HuH-7 (cell line): ENCODE measurements around the gene ADAMTS2.

Source experiments
- DNase-seq: peaks from one replicate; pipeline ENCODE4 v3.0.0; 2011; ENCODE audit warnings: low spot score

The ADAMTS2 gene

GRCh38 chr5:179343719-179344430, 1.4 kb downstream of the ADAMTS2 start:
- no peak for DNase-seq

- no peak for DNase-seq
Measured at GRCh38 chr5:179343021-179343718, 2.1 kb downstream of the ADAMTS2 start.

GRCh38 chr5:179342577-179342976, 2.7 kb downstream of the ADAMTS2 start:
- no peak for DNase-seq

- no peak for DNase-seq
Measured at GRCh38 chr5:179340465-179340864, 4.8 kb downstream of the ADAMTS2 start.

- no peak for DNase-seq
Measured at GRCh38 chr5:179339996-179340395, 5.3 kb downstream of the ADAMTS2 start.

- no peak for DNase-seq
Measured at GRCh38 chr5:179339081-179339480, 6.2 kb downstream of the ADAMTS2 start.

- DNase-seq = no peak
Measured at GRCh38 chr5:179337796-179338676, 7.2 kb downstream of the ADAMTS2 start.

- no peak for DNase-seq
Measured at GRCh38 chr5:179336871-179337795, 8.1 kb downstream of the ADAMTS2 start.

- DNase-seq = no peak
Measured at GRCh38 chr5:179336126-179336870, 9.0 kb downstream of the ADAMTS2 start.

- no peak for DNase-seq
Measured at GRCh38 chr5:179333796-179334761, 11.2 kb downstream of the ADAMTS2 start.

- DNase-seq = no peak
Measured at GRCh38 chr5:179332741-179333290, 12.4 kb downstream of the ADAMTS2 start.

GRCh38 chr5:179331591-179332375, 13.5 kb downstream of the ADAMTS2 start:
- DNase-seq = no peak

GRCh38 chr5:179330186-179330900, 14.9 kb downstream of the ADAMTS2 start:
- no peak for DNase-seq

- no peak for DNase-seq
Measured at GRCh38 chr5:179328291-179328690, 17.0 kb downstream of the ADAMTS2 start.

- no peak for DNase-seq
Measured at GRCh38 chr5:179327021-179327735, 18.1 kb downstream of the ADAMTS2 start.

- no peak for DNase-seq
Measured at GRCh38 chr5:179326122-179326927, 18.9 kb downstream of the ADAMTS2 start.
